Mucosa of descending colon (tissue), 3 donors: ENCODE measurements around the gene MAPK8IP3. TPM values are rescaled to one million over a fixed set of nuclear protein-coding genes. Genes with fewer than 3 reads are reported as not detected.

Source experiments
- ATAC-seq: fragments of 200-7000 bp; cut with Tn5 transposase; one replicate; pipeline ENCODE4 v1.9.1; 2020; ENCODE audit warnings: mild to moderate bottlenecking, moderate library complexity
- DNase-seq, 3 donors: peaks; one replicate each; pipeline ENCODE4 v3.0.0-alpha.2; 2020
- H3K36me3 ChIP-seq: fragments of 200-600 bp; one replicate; pipeline ENCODE4 v1.8.0; 2021; ENCODE audit warnings: low read depth, mild to moderate bottlenecking
- H3K4me1 ChIP-seq: fragments of 200-600 bp; one replicate; pipeline ENCODE4 v1.8.0; 2021; ENCODE audit warnings: low read depth, mild to moderate bottlenecking
- H3K4me3 ChIP-seq: fragments of 200-600 bp; one replicate; pipeline ENCODE4 v1.8.0; 2021; ENCODE audit warnings: mild to moderate bottlenecking
- H3K9me3 ChIP-seq: fragments of 200-600 bp; one replicate; pipeline ENCODE4 v1.8.0; 2021; ENCODE audit warnings: mild to moderate bottlenecking
- intact Hi-C, 2 donors: fragments of 100-400 bp; cut with DNase I in 1 of 2; cut with micrococcal nuclease in 1 of 2; formaldehyde crosslinking; loops; one replicate each; pipeline versions ENCODE4 v1.11.0 to v1.11.1; 2022; cut with DNase I, micrococcal nuclease
- total RNA-seq, 3 donors: library from RNA; stranded (reverse); fragmentation: NEBNext Ultra II Directional in 2 of 3; extraction: Animal tissue kit (Norgen Biotek cat#: 25700) in 2 of 3; gene quantifications; one replicate each; pipeline versions ENCODE4 v1.2.1 to v1.2.4, GENCODE V29; 2021 to 2023
- TF ChIP-seq, protein P1 (sequence below): fragments of 200-600 bp; IDR thresholded peaks from one replicate; pipeline ENCODE4 v1.8.0; 2022; ENCODE audit warnings: antibody characterized with exemption, mild to moderate bottlenecking
- donor health status: DM: no; HTN: no; CAD: no; lungs with moderate emphysema.
- donor health status: DM: no; HTN: no; CAD: no.
- donor health status: DM: no; HTN: yes; CAD: no.

Gene MAPK8IP3
- total RNA-seq, 3 donors from 2014 or later = 76.2 to 82.5 (median 79.4) TPM

DNA sequence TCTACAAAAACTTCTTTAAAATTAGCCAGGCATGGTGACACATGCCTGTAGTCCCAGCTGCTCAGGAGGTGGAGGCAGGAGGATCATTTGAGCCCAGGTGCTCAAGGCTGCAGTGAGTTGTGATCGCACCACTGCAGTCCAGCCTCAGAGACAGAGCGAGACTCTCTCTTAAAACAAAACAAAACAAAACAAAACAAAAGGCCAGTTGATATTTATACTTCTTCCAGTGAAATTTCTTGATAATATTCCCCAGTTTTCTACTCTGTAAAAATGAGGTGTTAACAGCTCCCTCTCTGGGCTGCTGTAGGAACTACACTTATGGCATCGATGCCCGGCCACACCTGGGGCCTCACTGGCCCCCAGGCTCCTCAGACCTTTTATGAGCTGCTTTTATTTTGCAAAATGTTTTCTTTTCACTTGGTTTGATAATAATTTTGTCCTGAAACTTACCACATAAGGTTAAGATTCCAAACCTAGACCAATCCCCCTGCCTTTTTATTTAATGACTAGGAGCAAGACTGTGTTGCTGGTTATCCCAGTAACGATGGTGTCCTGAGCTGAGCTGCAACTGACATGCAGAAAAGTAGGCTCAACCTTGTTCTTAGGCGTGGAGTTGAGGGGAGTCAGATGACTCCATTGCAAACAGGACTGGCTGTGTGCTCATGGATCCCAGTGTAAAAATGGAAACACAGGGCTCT is 17.6 kb downstream of the MAPK8IP3 start:
- intact Hi-C loops = no loop called here
- Histone ChIP-seq H3K9me3 (no peaks in the 10 kb centered on the region), H3K4me3 (no peak overlapping the region), H3K36me3 (no peaks in the 10 kb centered on the region), H3K4me1 (peaks cover 18% of the 10 kb centered on the region)
- peak; percentile 58 for ATAC-seq
- TF ChIP-seq, protein P1, sequence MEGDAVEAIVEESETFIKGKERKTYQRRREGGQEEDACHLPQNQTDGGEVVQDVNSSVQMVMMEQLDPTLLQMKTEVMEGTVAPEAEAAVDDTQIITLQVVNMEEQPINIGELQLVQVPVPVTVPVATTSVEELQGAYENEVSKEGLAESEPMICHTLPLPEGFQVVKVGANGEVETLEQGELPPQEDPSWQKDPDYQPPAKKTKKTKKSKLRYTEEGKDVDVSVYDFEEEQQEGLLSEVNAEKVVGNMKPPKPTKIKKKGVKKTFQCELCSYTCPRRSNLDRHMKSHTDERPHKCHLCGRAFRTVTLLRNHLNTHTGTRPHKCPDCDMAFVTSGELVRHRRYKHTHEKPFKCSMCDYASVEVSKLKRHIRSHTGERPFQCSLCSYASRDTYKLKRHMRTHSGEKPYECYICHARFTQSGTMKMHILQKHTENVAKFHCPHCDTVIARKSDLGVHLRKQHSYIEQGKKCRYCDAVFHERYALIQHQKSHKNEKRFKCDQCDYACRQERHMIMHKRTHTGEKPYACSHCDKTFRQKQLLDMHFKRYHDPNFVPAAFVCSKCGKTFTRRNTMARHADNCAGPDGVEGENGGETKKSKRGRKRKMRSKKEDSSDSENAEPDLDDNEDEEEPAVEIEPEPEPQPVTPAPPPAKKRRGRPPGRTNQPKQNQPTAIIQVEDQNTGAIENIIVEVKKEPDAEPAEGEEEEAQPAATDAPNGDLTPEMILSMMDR = peak; percentile 60
- DNase-seq = peak in 1 of 3 donors; percentile 70

DNA sequence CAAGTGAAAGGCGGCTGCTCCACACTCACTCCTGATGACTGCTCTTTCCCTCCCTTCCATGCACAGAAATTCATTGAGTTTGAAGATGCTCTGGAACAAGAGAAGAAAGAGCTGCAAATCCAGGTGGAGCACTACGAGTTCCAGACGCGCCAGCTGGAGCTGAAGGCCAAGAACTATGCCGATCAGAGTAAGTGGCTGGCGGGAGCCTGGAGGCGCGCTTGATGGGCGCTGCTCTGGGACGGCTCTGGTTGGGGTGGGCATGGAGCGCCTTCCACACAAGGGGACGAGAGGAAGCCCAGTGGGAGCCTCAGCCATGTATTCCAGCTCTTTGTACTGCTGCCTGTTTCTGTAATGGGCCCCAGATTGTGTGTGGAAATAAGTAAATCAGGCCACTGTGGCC is 18.5 kb downstream of the MAPK8IP3 start:
- no peak for ATAC-seq
- Histone ChIP-seq H3K36me3 (no peaks in the 10 kb centered on the region), H3K9me3 (no peaks in the 10 kb centered on the region), H3K4me1 (peaks cover 18% of the 10 kb centered on the region), H3K4me3 (no peak overlapping the region)
- no peak for DNase-seq
- TF ChIP-seq, protein P1 = no peak
- intact Hi-C loops = no loop called here

DNA sequence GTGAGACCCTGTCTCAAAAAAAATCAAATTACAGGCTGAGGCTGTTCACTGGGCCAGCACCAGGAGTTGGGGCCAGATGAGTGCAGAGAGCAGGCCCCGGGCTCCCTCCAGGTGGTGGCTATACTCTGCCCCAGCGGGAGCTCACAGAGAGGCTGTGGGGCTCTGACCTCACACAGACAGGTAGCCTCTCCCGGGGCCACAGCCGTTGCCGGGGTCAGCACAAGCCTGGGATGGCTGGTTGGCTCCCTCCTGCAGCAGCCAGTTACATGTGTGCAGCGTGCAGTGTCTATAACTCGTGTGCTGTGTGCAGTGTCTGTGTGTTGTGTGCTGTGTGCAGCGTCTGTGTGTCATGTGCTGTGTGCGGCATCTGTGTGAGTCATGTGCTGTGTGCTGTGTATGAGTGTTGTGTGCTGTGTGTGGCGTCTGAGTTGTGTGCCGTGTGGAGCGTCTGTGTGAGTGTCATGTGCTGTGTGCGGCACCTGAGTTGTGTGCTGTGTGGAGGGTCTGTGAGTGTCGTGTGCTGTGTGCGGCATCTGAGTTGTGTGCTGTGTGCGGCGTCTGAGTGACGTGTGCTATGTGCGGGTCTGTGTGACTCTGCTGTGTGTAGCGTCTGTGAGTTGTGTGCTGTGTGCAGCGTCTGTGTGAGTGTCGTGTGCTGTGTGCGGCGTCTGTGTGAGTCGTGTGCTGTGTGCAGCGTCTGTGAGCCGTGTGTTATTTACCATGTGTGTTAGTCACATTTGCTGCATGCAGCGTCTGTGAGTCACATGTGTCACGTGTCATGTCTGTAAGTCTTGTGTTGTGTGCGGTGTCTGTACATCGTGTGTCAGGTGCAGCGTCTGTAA is 20.9 kb downstream of the MAPK8IP3 start:
- intact Hi-C loops = no loop called here
- ATAC-seq = no peak
- H3K36me3 ChIP-seq = no peaks in the 10 kb centered on the region

DNA sequence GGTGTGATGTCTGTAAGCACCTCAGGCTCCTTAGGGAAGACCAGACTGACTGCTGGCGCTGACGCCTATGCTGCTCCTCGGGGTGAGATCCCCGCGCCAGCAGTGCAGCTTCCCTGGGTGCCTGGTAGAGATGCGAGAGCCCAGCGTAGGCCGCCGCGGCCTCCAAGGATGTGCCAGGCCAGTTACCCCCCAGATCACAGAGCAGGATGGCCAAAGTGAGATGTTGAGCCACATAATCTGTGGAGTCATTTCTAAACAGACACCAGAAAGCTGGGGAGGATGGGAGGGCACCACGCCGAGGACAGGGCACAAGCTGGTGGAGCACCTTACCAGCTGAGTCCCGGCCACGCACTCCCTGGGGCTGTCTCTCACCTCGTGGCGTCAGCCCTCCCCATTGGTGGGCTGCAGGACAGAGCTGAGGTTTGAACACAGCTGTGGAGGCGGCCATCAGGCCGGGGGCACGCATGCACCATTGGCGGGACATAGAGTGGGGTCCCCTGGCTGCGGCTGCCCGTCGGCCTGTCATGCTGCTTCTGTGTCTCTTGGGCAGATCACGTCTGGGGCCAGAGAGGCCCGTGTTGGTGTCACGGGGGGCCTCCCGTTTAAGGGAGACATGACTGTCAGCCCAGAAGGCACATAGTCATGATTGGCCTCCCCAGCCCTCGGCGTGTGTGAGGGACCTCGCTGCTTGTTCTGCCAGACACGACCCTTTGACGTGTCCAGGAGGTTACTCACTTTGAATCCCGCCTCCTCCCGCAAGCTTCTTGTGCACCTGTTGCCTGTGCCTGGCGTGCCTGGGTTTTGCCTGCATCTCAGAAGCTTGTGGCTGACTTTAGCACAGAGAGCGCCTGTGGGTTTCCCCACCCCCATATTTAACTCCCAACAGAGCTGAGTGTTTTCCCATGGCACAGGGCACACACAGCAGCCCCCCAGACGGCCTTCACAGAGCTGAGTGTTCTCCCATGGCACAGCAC is 21.9 kb downstream of the MAPK8IP3 start:
- intact Hi-C loops = no loop called here
- DNase-seq = no peak
- Histone ChIP-seq H3K9me3 (no peaks in the 10 kb centered on the region), H3K36me3 (no peaks in the 10 kb centered on the region), H3K4me3 (no peak overlapping the region), H3K4me1 (peaks cover 11% of the 10 kb centered on the region)
- TF ChIP-seq, protein P1 = no peak
- ATAC-seq = no peak

More for the DNA sequence above, 20.9 kb downstream of the MAPK8IP3 start:
- Histone ChIP-seq H3K4me3 (no peak overlapping the region), H3K4me1 (peaks cover 18% of the 10 kb centered on the region), H3K9me3 (no peaks in the 10 kb centered on the region)
- TF ChIP-seq, protein P1 = no peak
- DNase-seq = no peak

DNA sequence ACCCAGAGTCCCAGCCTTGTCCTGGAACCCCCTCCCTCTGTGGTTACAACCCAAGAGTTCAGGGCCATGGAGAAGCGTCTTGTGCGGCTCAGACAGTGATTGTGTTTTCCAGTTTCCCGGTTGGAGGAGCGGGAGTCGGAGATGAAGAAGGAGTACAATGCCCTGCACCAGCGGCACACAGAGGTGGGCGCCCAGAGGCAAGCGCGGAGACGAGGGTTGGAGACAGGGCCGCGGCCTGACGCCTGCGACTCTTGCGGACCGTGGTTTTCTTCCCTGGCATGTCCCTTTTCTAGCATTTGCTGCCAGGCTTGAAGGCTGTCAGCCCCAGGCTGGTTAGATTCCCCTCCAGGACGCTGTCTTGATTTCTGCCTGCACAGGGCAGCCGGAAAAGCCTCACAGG is 23.0 kb downstream of the MAPK8IP3 start:
- TF ChIP-seq, protein P1 = no peak
- peaks cover 1% of the 10 kb centered on the region for H3K4me1 ChIP-seq
- no peaks in the 10 kb centered on the region for H3K36me3 ChIP-seq
- DNase-seq (no peak), ATAC-seq (no peak)
- H3K4me3 ChIP-seq = no peak overlapping the region
- intact Hi-C loops = no loop called here
- H3K9me3 ChIP-seq = no peaks in the 10 kb centered on the region
